HEK293 (cell line): ENCODE measurements around the gene POMT2.

Source experiments
- CTCF ChIA-PET: fragments of 350-600 bp; formaldehyde crosslinking; extraction: SDS; loops from one replicate; lab custom pipeline; 2021; ENCODE audit warnings: antibody characterized with exemption; lab: Yijun Ruan, JAX
- POLR2A ChIA-PET: fragments of 300-600 bp; formaldehyde crosslinking; extraction: SDS; loops from one replicate; lab custom pipeline; 2020; ENCODE audit warnings: antibody characterized with exemption, inconsistent platforms; lab: Yijun Ruan, JAX
- H3K27ac ChIP-seq: fragments of 200-500 bp; sonication (Bioruptor generic); 2 replicates; pipeline ENCODE4 v1.5.1; 2014; ENCODE audit warnings: low read depth, low read length, control low read depth, inconsistent platforms; ENCODE audit errors: extremely low read depth
- H3K36me3 ChIP-seq, 2 experiments: fragments of 200-500 bp in 1 of 2; sonication (Bioruptor generic) in 1 of 2; 1 replicate in 1 of 2; 2 replicates in 1 of 2; pipeline ENCODE4 v1.5.1; 2014 to 2017; ENCODE audit warnings: inconsistent platforms in 2 of 2, low read length in 2 of 2; ENCODE audit not compliant: control insufficient read depth in 2 of 2, insufficient read depth in 1 of 2
- H3K4me1 ChIP-seq: fragments of 200-500 bp; sonication (Bioruptor generic); 2 replicates; pipeline ENCODE4 v1.5.1; 2014; ENCODE audit warnings: mild to moderate bottlenecking, low read length, inconsistent platforms; ENCODE audit not compliant: control insufficient read depth, insufficient read depth
- H3K4me3 ChIP-seq: 2 replicates; pipeline ENCODE4 v1.5.1; 2011; ENCODE audit warnings: low read depth, mild to moderate bottlenecking, control low read depth, low read length, moderate library complexity
- H3K9me3 ChIP-seq: fragments of 200-500 bp; sonication (Bioruptor generic); 2 replicates; pipeline ENCODE4 v1.5.1; 2014; ENCODE audit warnings: low read depth, low read length, inconsistent platforms; ENCODE audit not compliant: control insufficient read depth, insufficient read depth
- BCL11A ChIP-seq: fragments of 450-650 bp; formaldehyde crosslinking; IDR thresholded peaks from 2 replicates; pipeline ENCODE4 v1.5.1; 2016; ENCODE audit warnings: low read depth, missing biosample characterization, missing genetic modification characterization
- GLI2 ChIP-seq: fragments of 450-650 bp; formaldehyde crosslinking; IDR thresholded peaks from 2 replicates; pipeline ENCODE4; 2017; ENCODE audit warnings: missing biosample characterization, missing genetic modification characterization, low read depth, borderline replicate concordance
- GLIS2 ChIP-seq: fragments of 450-650 bp; formaldehyde crosslinking; IDR thresholded peaks from 2 replicates; pipeline ENCODE4 v1.5.1; 2016; ENCODE audit warnings: missing biosample characterization, missing genetic modification characterization
- KLF8 ChIP-seq: fragments of 450-650 bp; formaldehyde crosslinking; IDR thresholded peaks from 2 replicates; pipeline ENCODE4 v1.5.1; 2016; ENCODE audit warnings: missing biosample characterization, missing genetic modification characterization
- PRDM1 ChIP-seq: fragments of 450-650 bp; formaldehyde crosslinking; IDR thresholded peaks from 2 replicates; pipeline ENCODE4; 2016; ENCODE audit warnings: missing biosample characterization, missing genetic modification characterization
- ZBTB1 ChIP-seq: fragments of 450-650 bp; formaldehyde crosslinking; IDR thresholded peaks from 2 replicates; pipeline ENCODE4 v1.5.1; 2016; ENCODE audit warnings: missing biosample characterization, missing genetic modification characterization
- ZBTB20 ChIP-seq: fragments of 450-650 bp; formaldehyde crosslinking; IDR thresholded peaks from 2 replicates; pipeline ENCODE4 v1.5.1; 2016; ENCODE audit warnings: missing biosample characterization, missing genetic modification characterization
- ZBTB49 ChIP-seq: fragments of 450-650 bp; formaldehyde crosslinking; IDR thresholded peaks from 2 replicates; pipeline ENCODE4 v1.5.1; 2016; ENCODE audit warnings: missing biosample characterization, missing genetic modification characterization, low read depth
- ZFP37 ChIP-seq: fragments of 450-650 bp; formaldehyde crosslinking; IDR thresholded peaks from 2 replicates; pipeline ENCODE4 v1.5.1; 2016; ENCODE audit warnings: missing biosample characterization, missing genetic modification characterization
- ZNF214 ChIP-seq: fragments of 450-650 bp; formaldehyde crosslinking; IDR thresholded peaks from 2 replicates; pipeline ENCODE4 v1.5.1; 2017; ENCODE audit warnings: missing biosample characterization, mild to moderate bottlenecking, missing genetic modification characterization, borderline replicate concordance
- ZNF23 ChIP-seq: fragments of 450-650 bp; formaldehyde crosslinking; IDR thresholded peaks from 2 replicates; pipeline ENCODE4 v1.5.1; 2016; ENCODE audit warnings: missing biosample characterization, missing genetic modification characterization, borderline replicate concordance
- ZNF354C ChIP-seq: fragments of 450-650 bp; formaldehyde crosslinking; IDR thresholded peaks from 2 replicates; pipeline ENCODE4 v1.5.1; 2016; ENCODE audit warnings: missing biosample characterization, missing genetic modification characterization, low read depth, borderline replicate concordance
- ZNF37A ChIP-seq: fragments of 450-650 bp; IDR thresholded peaks from 2 replicates; pipeline ENCODE4 v1.5.1; 2018; ENCODE audit warnings: missing biosample characterization, missing genetic modification characterization
- ZNF433 ChIP-seq: fragments of 450-650 bp; formaldehyde crosslinking; IDR thresholded peaks from 2 replicates; pipeline ENCODE4 v1.5.1; 2016; ENCODE audit warnings: missing biosample characterization, missing genetic modification characterization, low read depth
- ZNF488 ChIP-seq: fragments of 450-650 bp; formaldehyde crosslinking; IDR thresholded peaks from 2 replicates; pipeline ENCODE4 v1.5.1; 2016; ENCODE audit warnings: missing biosample characterization, missing genetic modification characterization
- ZNF501 ChIP-seq: fragments of 450-650 bp; formaldehyde crosslinking; IDR thresholded peaks from 2 replicates; pipeline ENCODE4 v1.5.1; 2016; ENCODE audit warnings: missing biosample characterization, missing genetic modification characterization
- ZNF544 ChIP-seq: fragments of 450-650 bp; formaldehyde crosslinking; IDR thresholded peaks from 2 replicates; pipeline ENCODE4 v1.5.0; 2017; ENCODE audit warnings: missing biosample characterization, missing genetic modification characterization
- ZNF560 ChIP-seq: fragments of 450-650 bp; formaldehyde crosslinking; IDR thresholded peaks from 2 replicates; pipeline ENCODE4 v1.5.1; 2017; ENCODE audit warnings: missing biosample characterization, missing genetic modification characterization, borderline replicate concordance
- ZNF626 ChIP-seq: fragments of 450-650 bp; sonication (Bioruptor Pico); formaldehyde crosslinking; IDR thresholded peaks from 2 replicates; pipeline ENCODE4 v1.5.1; 2018; ENCODE audit warnings: missing biosample characterization, missing genetic modification characterization, inconsistent platforms
- ZNF645 ChIP-seq: fragments of 450-650 bp; formaldehyde crosslinking; IDR thresholded peaks from 2 replicates; pipeline ENCODE4; 2016; ENCODE audit warnings: missing biosample characterization, missing genetic modification characterization
- ZNF707 ChIP-seq: fragments of 450-650 bp; formaldehyde crosslinking; IDR thresholded peaks from 2 replicates; pipeline ENCODE4 v1.5.1; 2016; ENCODE audit warnings: missing biosample characterization, missing genetic modification characterization
- ZNF777 ChIP-seq: fragments of 450-650 bp; formaldehyde crosslinking; IDR thresholded peaks from 2 replicates; pipeline ENCODE4 v1.5.1; 2017; ENCODE audit warnings: missing biosample characterization, missing genetic modification characterization, borderline replicate concordance
- ZNF830 ChIP-seq: fragments of 450-650 bp; IDR thresholded peaks from 2 replicates; pipeline ENCODE4 v1.5.0; 2018; ENCODE audit warnings: missing biosample characterization, missing genetic modification characterization, low read depth, mild to moderate bottlenecking, moderate library complexity
- TF ChIP-seq, protein P1 (sequence below): fragments of 450-650 bp; formaldehyde crosslinking; IDR thresholded peaks from 2 replicates; pipeline ENCODE4 v1.5.1; 2016; ENCODE audit warnings: missing biosample characterization, missing genetic modification characterization
- TF ChIP-seq, protein P2 (sequence below): fragments of 450-650 bp; formaldehyde crosslinking; IDR thresholded peaks from 2 replicates; pipeline ENCODE4 v1.5.1; 2016; ENCODE audit warnings: missing biosample characterization, missing genetic modification characterization

The POMT2 gene

GRCh38 chr14:77258566-77258965, 62.1 kb downstream of the POMT2 start:
- H3K36me3 ChIP-seq: no peaks in the 10 kb centered on the region
- ChIA-PET CTCF (interaction anchor here (0.7 kb wide), 1 partner anchor 95 kb away, joined by 3 read pairs; no protein-coding TSS in a partner anchor), POLR2A (no interaction called here)
- H3K27ac ChIP-seq: no peak overlapping the region
- H3K4me3 ChIP-seq: no peak overlapping the region
- no peaks in the 10 kb centered on the region for H3K4me1 ChIP-seq
- H3K9me3 ChIP-seq: no peaks in the 10 kb centered on the region
- no peak for TF ChIP-seq GLI2
- no peak for TF ChIP-seq ZNF707
- TF ChIP-seq ZFP37: no peak
- TF ChIP-seq ZNF645 (tag by site-specific recombination): no peak
- TF ChIP-seq ZNF501 (tag by site-specific recombination): no peak
- TF ChIP-seq ZBTB1 (tag by site-specific recombination): no peak
- no peak for TF ChIP-seq ZNF560
- no peak for TF ChIP-seq ZNF544
- TF ChIP-seq ZNF777 (tag by site-specific recombination): no peak
- TF ChIP-seq, protein P1, sequence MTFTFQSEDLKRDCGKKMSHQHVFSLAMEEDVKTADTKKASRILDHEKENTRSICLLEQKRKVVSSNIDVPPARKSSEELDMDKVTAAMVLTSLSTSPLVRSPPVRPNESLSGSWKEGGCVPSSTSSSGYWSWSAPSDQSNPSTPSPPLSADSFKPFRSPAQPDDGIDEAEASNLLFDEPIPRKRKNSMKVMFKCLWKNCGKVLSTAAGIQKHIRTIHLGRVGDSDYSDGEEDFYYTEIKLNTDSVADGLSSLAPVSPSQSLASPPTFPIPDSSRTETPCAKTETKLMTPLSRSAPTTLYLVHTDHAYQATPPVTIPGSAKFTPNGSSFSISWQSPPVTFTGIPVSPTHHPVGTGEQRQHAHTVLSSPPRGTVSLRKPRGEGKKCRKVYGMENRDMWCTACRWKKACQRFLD (tag by site-specific recombination): no peak
- no peak for TF ChIP-seq ZNF830 (tag by site-specific recombination)
- TF ChIP-seq, protein P2, sequence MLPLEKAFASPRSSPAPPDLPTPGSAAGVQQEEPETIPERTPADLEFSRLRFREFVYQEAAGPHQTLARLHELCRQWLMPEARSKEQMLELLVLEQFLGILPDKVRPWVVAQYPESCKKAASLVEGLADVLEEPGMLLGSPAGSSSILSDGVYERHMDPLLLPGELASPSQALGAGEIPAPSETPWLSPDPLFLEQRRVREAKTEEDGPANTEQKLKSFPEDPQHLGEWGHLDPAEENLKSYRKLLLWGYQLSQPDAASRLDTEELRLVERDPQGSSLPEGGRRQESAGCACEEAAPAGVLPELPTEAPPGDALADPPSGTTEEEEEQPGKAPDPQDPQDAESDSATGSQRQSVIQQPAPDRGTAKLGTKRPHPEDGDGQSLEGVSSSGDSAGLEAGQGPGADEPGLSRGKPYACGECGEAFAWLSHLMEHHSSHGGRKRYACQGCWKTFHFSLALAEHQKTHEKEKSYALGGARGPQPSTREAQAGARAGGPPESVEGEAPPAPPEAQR (tag by site-specific recombination): no peak
- TF ChIP-seq ZNF626 (tag by site-specific recombination): no peak
- TF ChIP-seq GLIS2 (tag by site-specific recombination): no peak
- TF ChIP-seq BCL11A (tag by site-specific recombination): no peak
- TF ChIP-seq KLF8 (tag by site-specific recombination): no peak
- no peak for TF ChIP-seq ZNF214 (tag by site-specific recombination)
- no peak for TF ChIP-seq ZNF37A
- no peak for TF ChIP-seq ZNF433 (tag by site-specific recombination)

- no peaks in the 10 kb centered on the region for H3K36me3 ChIP-seq
- H3K9me3 ChIP-seq: no peaks in the 10 kb centered on the region
- TF ChIP-seq ZNF626 (tag by site-specific recombination): no peak
- no peak for TF ChIP-seq ZBTB20 (tag by site-specific recombination)
- no peak for TF ChIP-seq ZNF354C (tag by site-specific recombination)
- no peak for TF ChIP-seq ZNF488 (tag by site-specific recombination)
- TF ChIP-seq PRDM1 (tag by site-specific recombination): no peak
- no peak for TF ChIP-seq ZBTB49 (tag by site-specific recombination)
- TF ChIP-seq ZNF23 (tag by site-specific recombination): no peak
- no peaks in the 10 kb centered on the region for H3K4me1 ChIP-seq
- H3K27ac ChIP-seq: no peak overlapping the region
- CTCF ChIA-PET: no interaction called here
- no peak overlapping the region for H3K4me3 ChIP-seq
- POLR2A ChIA-PET: no interaction called here
These were observed 63.0 kb downstream of the POMT2 start for GRCh38 chr14:77257700-77258099.
